Endothelial cell of umbilical vein (primary cell): ENCODE measurements around the gene MPEG1.

Source experiments
- CTCF ChIP-seq, 2 donors: IDR thresholded peaks; 1 replicate in 1 of 2; 2 replicates in 1 of 2; pipeline ENCODE4 v1.5.1; 2011; ENCODE audit warnings: low read length in 2 of 2, mild to moderate bottlenecking in 2 of 2, moderate library complexity in 2 of 2, control low read depth in 1 of 2, inconsistent platforms in 1 of 2, low read depth in 1 of 2; ENCODE audit not compliant: insufficient read depth in 1 of 2; ENCODE audit errors: extremely low read depth in 1 of 2
- MYC ChIP-seq: IDR thresholded peaks from one replicate; pipeline ENCODE4 v1.6.1; 2011; ENCODE audit warnings: mild to moderate bottlenecking, low read depth, low read length
- POLR2A ChIP-seq: IDR thresholded peaks from 2 replicates; pipeline ENCODE4 v1.6.1; 2012; ENCODE audit warnings: low read depth, mild to moderate bottlenecking, control low read depth, low read length
- POLR2AphosphoS5 ChIP-seq: IDR thresholded peaks from 2 replicates; pipeline ENCODE4 v1.6.1; 2012; ENCODE audit warnings: low read depth, mild to moderate bottlenecking, control low read depth, low read length, moderate library complexity; ENCODE audit not compliant: insufficient read depth

GRCh38 chr11:59212744-59213631 lies at the start of gene MPEG1:
- TF ChIP-seq CTCF (IDR thresholded peaks at IDR 0.05; ENCODE audit: extremely low read depth in 1 of 2, insufficient read depth in 1 of 2, low read depth in 1 of 2, low read length in 2 of 2) (no peak), POLR2AphosphoS5 (no peak), POLR2A (no peak), MYC (no peak)
